Mononuclear cell (primary cell): Measurements from ENCODE around the gene NFKBIA. TPM values are rescaled to one million over a fixed set of nuclear protein-coding genes. Genes with fewer than 3 reads are reported as not detected.
"Not testable (repeated sequence)": the region's sequence is repeated elsewhere in the genome, so short reads cannot be mapped to it uniquely, and the experiment has no call there.

Experiments
- H3K27me3 ChIP-seq: 2 replicates; pipeline ENCODE4 v1.6.0; 2011; ENCODE audit warnings: low read length, control low read depth; ENCODE audit not compliant: insufficient read depth
- H3K4me1 ChIP-seq: 2 replicates; pipeline ENCODE4 v1.5.1; 2011; ENCODE audit warnings: mild to moderate bottlenecking, low read length, control low read depth; ENCODE audit not compliant: insufficient read depth
- H3K4me3 ChIP-seq: 2 replicates; pipeline ENCODE4 v1.5.1; 2011; ENCODE audit warnings: mild to moderate bottlenecking, low read length, moderate library complexity
- H3K9me3 ChIP-seq: 2 replicates; pipeline ENCODE4 v1.5.1; 2011; ENCODE audit warnings: low read depth, mild to moderate bottlenecking, control low read depth, low read length
- total RNA-seq: library from RNA; depleted of rRNA; stranded (reverse); fragments of >200 nt; gene quantifications from one replicate; pipeline ENCODE4 v1.2.3, GENCODE V29; 2012

NFKBIA gene
- total RNA-seq, 1 donor, result 6,701 TPM

DNA sequence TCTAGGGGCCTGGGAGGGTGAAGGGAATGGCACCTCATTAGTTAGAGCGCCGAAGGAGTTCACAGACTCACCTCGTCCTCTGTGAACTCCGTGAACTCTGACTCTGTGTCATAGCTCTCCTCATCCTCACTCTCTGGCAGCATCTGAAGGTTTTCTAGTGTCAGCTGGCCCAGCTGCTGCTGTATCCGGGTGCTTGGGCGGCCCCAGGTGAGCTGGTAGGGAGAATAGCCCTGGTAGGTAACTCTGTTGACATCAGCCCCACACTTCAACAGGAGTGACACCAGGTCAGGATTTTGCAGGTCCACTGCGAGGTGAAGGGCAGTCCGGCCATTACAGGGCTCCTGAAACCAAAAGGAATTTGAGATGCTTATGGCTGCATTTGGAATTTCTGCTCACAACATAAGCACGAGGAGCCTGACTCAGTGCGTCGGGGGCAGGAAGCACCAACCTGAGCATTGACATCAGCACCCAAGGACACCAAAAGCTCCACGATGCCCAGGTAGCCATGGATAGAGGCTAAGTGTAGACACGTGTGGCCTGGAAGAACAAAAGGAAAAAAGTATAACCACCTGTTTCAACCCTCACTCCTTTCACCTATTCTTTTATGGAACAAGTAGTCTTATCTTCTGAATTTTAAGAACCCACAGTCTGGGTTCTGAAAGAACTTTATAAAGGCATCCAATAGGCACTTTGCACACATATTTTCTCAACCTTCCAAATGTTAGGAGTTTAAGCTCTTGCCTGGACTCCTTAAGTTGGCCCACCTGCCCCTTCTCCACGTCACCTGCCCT lies 2.0 kb downstream of the NFKBIA start:
- Histone ChIP-seq H3K9me3 (no peaks in the 10 kb centered on the region), H3K4me1 (peaks cover 75% of the 10 kb centered on the region), H3K27me3 (no peaks in the 10 kb centered on the region), H3K4me3 (peak overlapping the region; percentile 89)

DNA sequence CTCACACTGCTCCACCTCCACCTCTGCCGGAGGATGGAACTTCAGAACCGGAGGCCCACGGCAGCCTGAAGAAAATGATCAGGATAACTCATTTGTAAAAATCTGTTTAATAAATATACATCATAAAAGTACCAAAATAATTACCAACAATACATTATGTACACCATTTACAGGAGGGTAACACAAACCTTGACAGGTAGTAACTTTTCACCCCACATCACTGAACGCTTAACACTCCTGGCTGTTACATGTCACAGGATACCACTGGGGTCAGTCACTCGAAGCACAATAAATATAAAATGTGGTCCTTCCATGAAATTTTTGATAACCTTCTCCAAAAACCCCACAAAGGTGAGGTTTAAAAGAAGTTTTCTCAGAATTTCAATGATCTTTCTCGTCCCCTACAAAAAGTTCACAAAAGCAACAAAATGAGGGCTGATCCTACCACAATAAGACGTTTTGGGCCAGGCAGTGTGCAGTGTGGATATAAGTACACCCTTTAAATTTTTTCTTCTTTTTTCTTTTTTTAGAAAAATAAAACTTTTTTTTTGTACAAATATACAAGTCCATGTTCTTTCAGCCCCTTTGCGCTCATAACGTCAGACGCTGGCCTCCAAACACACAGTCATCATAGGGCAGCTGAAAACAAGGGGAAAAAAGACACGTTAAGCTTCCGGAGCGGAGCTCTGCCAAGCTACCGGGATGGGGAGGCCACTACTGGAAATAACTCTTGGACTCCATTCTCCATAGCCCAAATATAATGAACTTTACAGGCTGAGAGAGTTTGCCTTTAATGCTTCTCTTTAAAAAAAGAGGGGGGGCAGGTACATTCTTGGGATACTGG lies 2.9 kb downstream of the NFKBIA start:
- peak overlapping the region; percentile 89 for H3K4me3 ChIP-seq
- peaks cover 76% of the 10 kb centered on the region for H3K4me1 ChIP-seq
- no peaks in the 10 kb centered on the region for H3K9me3 ChIP-seq
- H3K27me3 ChIP-seq, result no peaks in the 10 kb centered on the region

DNA sequence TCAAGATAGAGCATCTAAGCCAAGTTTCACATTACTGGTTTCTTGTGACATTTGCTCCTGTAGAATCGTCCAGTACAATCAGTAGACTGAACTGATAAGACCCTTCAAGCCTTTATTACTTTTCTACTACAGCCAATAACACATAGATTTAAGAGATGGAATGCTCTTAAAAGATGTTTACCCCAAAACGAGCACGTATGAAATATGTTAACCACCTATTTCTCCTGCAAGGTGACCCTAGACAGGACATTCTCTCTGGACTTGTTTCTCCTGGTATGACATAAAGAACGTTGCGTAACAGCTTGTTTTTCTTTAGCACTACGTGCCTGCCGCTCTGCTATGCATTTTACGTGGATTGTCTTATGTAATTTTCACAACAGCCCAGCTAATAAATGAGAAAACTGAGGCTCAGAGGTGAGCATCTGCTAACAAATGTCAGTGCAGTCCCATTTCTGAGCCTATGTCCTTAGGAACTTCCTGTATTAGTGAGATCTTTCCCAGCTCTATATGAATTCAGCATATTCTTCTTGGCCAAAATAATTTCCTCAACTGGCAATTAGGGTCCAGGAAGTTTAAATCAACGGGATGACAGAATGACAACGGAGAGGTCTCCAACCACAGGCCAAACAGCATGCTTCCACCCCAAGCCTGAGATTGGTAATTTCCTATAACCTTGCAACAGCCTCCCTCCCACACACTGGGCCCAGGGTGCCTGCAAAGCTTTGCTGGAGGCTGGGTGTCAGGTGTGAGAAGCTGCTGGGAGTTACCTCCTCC lies 3.7 kb downstream of the NFKBIA start:
- no peaks in the 10 kb centered on the region for H3K9me3 ChIP-seq
- H3K4me1 ChIP-seq, result peaks cover 68% of the 10 kb centered on the region
- no peaks in the 10 kb centered on the region for H3K27me3 ChIP-seq
- peak overlapping the region; percentile 89 for H3K4me3 ChIP-seq

DNA sequence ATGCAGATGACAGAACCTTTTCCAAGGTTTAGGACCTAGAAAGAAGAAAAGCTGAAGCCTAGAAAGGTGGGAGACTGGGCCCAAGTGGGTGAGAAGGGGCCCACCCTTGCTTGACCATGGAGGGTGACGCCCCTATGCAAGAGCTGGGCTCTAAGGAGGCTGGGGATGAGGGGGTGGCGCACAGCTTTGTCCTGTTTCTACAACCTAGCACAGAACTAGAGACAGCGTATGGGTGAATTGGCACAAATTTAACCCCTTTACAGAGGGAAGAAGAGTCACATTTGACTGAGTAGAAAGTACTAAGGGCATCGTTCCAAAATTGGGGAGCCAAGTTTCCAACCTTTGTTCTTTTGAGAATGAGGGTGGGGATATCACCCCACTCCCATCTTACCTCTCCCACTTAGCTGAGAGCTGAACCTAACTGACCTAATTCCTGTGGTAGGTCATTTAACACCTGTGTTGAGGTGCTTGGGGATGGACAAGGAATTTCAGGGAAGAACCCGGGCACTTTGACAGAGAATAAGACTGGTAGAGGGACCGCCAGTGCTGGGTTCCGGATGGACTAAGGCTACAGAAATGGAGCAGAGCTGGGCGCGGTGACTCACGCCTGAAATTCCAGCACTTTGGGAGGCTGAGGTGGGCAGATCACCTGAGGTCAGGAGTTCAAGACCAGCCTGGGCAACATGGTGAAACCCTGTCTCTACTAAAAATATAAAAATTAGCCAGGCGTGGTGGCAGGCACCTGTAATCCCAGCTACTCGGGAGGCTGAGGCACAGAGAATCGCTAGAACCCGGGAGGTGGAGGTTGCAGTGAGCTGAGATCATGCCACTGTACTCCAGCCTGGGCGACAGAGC lies 5.2 kb downstream of the NFKBIA start:
- Histone ChIP-seq H3K27me3 (no peaks in the 10 kb centered on the region), H3K4me1 (peaks cover 63% of the 10 kb centered on the region), H3K4me3 (no peak overlapping the region), H3K9me3 (no peaks in the 10 kb centered on the region)

DNA sequence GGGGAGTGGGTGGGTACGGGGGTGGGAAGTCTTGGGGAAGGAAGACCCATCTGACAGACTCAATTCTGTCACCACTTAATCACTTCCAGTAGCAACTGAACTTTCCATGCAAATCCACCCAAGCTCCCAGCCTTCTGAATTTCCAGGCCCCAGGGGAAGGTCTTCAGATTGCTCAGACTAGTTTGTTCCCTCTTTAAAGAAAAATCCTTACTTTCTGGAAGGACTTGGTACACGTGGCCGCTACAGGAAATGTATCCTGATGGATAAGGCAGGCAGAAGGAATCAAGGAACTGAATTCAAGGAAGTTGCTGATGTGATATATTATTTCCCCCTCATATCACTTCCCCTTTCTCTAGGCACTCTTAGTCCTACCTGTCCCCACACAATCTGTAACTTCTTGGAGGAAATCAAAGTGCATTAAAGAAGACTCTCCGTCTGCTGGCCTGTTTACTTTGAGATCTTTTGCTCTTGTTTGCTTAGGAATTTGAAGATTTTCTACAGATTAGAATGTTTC lies 6.4 kb downstream of the NFKBIA start:
- H3K9me3 ChIP-seq, result no peaks in the 10 kb centered on the region
- H3K4me3 ChIP-seq, result no peak overlapping the region
- H3K27me3 ChIP-seq, result no peaks in the 10 kb centered on the region
- H3K4me1 ChIP-seq, result peaks cover 60% of the 10 kb centered on the region

DNA sequence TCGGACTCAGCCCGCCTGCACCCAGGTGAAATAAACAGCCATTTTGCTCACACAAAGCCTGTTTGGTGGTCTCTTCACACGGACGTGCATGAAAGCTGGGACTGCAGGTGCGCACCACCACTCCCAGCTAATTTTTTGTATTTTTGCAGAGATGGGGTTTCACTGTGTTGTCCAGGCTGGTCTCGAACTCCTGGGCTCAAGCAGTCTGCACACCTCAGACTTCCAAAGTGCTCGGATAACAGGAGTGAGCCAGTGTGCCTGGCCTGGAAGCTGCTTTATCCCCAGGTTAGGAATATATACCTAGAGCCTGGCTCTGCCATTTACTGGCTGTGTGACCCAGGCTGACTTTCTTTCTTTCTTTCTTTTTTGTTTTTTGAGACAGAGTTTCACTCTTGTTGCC lies 7.9 kb downstream of the NFKBIA start:
- not testable (repeated sequence) for H3K4me3 ChIP-seq, H3K27me3 ChIP-seq, H3K9me3 ChIP-seq
- H3K4me1 ChIP-seq, result peaks cover 45% of the 10 kb centered on the region

DNA sequence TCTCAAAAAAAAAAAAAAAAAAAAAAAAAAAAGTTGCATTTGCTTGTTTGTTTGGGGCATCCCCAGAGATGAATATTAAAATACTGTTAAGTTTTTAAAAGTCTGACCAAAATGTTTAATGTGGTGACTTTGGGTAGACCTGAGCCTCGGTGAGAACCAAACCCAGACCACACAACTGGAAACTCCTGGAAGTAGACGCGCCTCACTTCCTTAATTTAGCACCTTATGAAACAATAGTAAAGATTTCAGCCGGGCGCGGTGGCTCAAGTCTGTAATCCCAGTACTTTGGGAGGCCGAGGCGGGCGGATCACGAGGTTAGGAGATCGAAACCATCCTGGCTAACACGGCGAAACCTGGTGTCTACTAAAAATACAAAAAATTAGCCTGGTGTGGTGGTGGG lies 9.3 kb downstream of the NFKBIA start:
- H3K27me3 ChIP-seq, result no peaks in the 10 kb centered on the region
- no peaks in the 10 kb centered on the region for H3K9me3 ChIP-seq
- no peak overlapping the region for H3K4me3 ChIP-seq
- H3K4me1 ChIP-seq, result peaks cover 32% of the 10 kb centered on the region

DNA sequence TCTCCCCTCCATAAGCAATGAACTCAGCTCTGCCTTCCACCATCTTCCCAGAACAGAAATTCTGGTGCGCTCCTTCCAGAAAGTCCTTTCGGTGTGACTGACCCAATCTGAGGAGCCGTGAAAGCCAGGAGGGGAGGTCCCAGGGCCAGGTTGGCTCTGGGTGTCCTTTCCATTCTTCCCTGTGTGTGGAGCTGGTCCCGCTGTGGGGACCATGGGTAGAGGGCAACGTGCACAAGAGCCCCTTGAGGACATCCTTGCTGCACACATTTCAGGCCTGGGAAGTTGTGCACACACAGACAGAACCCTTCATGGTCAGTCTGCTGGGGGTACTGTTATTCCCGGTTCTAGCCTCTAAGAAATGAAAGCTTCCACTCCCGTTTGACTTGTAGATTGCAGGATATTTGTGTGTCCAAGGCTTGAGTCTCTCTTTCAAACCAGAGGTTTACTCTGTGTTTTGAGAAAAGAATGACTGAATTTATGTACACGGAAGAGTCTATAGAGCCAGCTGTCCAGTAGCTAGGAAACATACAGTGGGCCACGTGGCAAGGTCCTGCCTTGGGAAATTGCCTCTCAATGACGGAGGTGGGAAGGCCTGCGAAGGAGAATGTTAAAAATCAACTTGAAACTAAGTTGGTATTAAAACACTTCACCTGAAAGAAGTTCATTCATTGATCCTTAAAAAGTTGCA lies 10.1 kb downstream of the NFKBIA start:
- H3K4me1 ChIP-seq, result peaks cover 27% of the 10 kb centered on the region
- no peaks in the 10 kb centered on the region for H3K27me3 ChIP-seq
- no peak overlapping the region for H3K4me3 ChIP-seq
- H3K9me3 ChIP-seq, result no peaks in the 10 kb centered on the region

DNA sequence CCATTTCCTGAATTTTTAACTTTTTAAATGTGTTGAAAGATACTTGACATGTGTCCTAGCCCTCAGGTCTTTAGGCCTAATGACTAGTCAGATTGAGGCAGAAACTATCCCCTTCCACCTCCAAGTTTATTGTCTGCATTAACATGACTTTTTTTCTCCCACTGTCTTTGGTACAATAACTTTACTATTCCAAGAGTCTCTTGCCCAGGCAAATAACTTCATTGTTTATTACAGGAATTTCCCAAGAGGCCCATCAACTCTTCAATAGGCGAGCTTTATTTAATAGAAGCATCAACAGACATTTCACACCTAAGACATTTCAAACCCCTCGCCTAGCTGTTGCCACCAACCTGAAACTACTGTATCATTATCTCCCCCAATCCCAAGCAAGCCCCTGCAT lies 10.7 kb downstream of the NFKBIA start:
- Histone ChIP-seq H3K9me3 (no peaks in the 10 kb centered on the region), H3K27me3 (no peaks in the 10 kb centered on the region), H3K4me1 (peaks cover 20% of the 10 kb centered on the region), H3K4me3 (no peak overlapping the region)

DNA sequence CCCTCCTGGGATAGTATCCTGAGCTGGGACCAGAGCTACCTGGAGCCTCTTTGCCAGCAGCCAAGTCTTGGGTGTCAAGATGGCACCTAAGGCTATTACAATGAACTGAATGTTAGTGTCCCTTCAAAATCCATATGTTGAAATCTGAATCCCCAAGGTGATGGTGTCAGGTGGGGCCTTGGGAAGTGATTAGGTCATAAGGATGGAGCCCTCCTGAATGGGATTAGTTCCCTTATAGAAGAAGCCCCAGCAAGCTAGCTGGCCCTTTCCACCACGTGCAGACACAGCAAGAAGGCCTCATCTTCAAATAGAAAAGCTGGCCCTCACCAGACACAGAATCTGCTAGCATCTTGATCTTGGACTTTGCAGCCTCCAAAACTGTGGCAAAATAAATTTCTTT lies 12.4 kb downstream of the NFKBIA start:
- Histone ChIP-seq H3K4me1 (peaks cover 5% of the 10 kb centered on the region), H3K4me3 (no peak overlapping the region), H3K9me3 (no peaks in the 10 kb centered on the region), H3K27me3 (no peaks in the 10 kb centered on the region)

DNA sequence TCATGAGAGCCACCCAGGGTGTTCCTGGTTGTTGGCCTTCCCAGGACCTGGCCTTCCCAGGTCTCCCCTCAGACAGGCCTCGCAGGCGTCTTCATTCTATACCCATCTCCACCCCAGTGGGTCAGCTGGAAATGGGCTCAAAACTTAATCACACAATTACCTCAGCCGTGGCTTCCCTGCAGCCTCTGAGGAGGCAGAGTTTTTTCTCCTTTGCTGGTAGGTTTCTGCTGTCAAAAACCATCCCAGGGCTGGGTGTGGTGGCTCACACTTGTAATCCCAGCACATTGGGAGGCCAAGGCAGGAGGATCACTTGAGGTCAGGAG lies 13.2 kb downstream of the NFKBIA start:
- Histone ChIP-seq H3K27me3 (no peaks in the 10 kb centered on the region), H3K4me1 (peaks cover 5% of the 10 kb centered on the region), H3K9me3 (no peaks in the 10 kb centered on the region), H3K4me3 (no peak overlapping the region)

DNA sequence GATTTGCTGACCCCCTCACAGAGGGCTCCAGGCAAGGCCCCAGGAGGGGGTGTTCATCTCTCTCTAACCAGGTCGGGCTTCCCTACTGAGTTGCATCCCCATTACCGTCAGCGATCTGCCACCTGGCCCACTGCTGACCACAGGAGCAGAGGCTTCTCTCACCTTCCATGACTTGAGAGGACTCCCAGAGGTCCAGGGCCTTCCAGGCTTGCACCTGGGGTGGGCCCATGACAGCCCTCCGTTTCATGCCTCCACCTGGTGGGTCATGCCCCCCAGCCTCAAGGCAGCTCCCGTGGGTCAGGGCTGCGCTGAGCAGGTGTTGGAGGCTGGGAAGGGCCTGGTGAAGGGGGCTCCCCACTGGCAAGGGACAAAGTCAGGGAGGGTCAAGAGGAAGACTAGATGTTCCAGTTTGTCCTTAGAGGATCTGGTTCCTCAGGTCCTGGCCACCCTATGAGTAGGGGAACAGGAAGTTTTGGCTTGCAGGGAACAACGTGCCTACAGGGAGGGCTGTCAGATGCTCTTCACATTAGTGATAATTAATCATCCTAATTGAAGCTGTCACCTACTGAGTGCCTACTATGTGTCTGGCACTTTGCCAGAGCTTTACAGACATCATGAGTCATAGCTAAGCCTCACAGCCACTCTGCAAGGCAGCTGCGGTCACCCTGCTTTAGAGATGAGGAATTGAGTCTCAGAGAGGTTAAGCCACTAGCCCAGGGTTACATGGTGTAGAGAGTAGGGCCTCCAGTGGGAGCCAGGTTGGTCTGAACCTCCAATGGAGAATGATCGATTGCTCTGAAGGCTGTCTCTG lies 13.8 kb downstream of the NFKBIA start:
- Histone ChIP-seq H3K9me3 (no peaks in the 10 kb centered on the region), H3K27me3 (no peaks in the 10 kb centered on the region), H3K4me1 (peaks cover 5% of the 10 kb centered on the region), H3K4me3 (no peak overlapping the region)

DNA sequence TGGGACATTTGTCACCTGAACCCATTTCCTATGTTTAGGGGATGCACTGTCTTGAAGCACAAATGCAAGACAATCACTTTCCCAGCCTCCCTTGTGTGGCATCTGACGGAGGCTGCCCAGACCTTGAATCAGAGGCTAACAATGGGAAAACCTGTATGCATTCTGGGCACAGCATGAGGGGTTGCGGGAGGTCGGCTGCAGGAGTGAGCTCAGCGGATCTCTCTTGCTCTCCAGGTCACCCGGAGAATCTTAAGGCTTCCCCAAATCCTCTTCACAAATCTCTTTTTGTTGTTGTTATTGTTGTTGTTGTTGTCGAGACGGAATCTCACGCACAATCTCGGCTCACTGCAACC lies 15.3 kb downstream of the NFKBIA start:
- H3K9me3 ChIP-seq, result no peaks in the 10 kb centered on the region
- no peaks in the 10 kb centered on the region for H3K27me3 ChIP-seq
- H3K4me3 ChIP-seq, result no peak overlapping the region
- no peaks in the 10 kb centered on the region for H3K4me1 ChIP-seq
